NB4 (cell line): ENCODE measurements around the gene KCNN4.
"Not testable (repeated sequence)": the region's sequence is repeated elsewhere in the genome, so short reads cannot be mapped to it uniquely, and the experiment has no call there.

Source experiments
- POLR2A ChIP-seq: IDR thresholded peaks from 2 replicates; pipeline ENCODE4 v1.6.1; 2011; ENCODE audit warnings: mild to moderate bottlenecking; ENCODE audit not compliant: insufficient read length; ENCODE audit errors: extremely low read depth
- TF ChIP-seq, protein P1 (sequence below): IDR thresholded peaks from one replicate; pipeline ENCODE4 v1.5.1; 2012; ENCODE audit warnings: low read depth, low read length

- TF ChIP-seq, protein P1, sequence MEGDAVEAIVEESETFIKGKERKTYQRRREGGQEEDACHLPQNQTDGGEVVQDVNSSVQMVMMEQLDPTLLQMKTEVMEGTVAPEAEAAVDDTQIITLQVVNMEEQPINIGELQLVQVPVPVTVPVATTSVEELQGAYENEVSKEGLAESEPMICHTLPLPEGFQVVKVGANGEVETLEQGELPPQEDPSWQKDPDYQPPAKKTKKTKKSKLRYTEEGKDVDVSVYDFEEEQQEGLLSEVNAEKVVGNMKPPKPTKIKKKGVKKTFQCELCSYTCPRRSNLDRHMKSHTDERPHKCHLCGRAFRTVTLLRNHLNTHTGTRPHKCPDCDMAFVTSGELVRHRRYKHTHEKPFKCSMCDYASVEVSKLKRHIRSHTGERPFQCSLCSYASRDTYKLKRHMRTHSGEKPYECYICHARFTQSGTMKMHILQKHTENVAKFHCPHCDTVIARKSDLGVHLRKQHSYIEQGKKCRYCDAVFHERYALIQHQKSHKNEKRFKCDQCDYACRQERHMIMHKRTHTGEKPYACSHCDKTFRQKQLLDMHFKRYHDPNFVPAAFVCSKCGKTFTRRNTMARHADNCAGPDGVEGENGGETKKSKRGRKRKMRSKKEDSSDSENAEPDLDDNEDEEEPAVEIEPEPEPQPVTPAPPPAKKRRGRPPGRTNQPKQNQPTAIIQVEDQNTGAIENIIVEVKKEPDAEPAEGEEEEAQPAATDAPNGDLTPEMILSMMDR: not testable (repeated sequence)
- TF ChIP-seq POLR2A: not testable (repeated sequence)
Measured at GRCh38 chr19:43774940-43775258, 5.9 kb downstream of the KCNN4 start.
